GM19023 (cell line): ENCODE measurements around the gene APPBP2.
"Not testable (repeated sequence)": the region's sequence is repeated elsewhere in the genome, so short reads cannot be mapped to it uniquely, and the experiment has no call there.

ENCODE experiments used
- ATAC-seq: cut with Tn5 transposase; IDR thresholded peaks from one replicate; pipeline ENCODE4 v1.9.1; 2021; ENCODE audit warnings: mild to moderate bottlenecking, moderate library complexity; ENCODE audit not compliant: unreplicated experiment

The APPBP2 gene

GRCh38 chr17:60534613-60535157, 8.6 kb upstream of the APPBP2 start:
- no peak for ATAC-seq

GRCh38 chr17:60534010-60534555, 8.0 kb upstream of the APPBP2 start:
- ATAC-seq = no peak

- no peak for ATAC-seq
Measured at GRCh38 chr17:60529806-60530205, 3.8 kb upstream of the APPBP2 start.

- ATAC-seq = no peak
Measured at GRCh38 chr17:60528828-60529227, 2.8 kb upstream of the APPBP2 start.

- ATAC-seq = no peak
Measured at GRCh38 chr17:60527701-60528100, 1.7 kb upstream of the APPBP2 start.

- ATAC-seq = no peak
Measured at GRCh38 chr17:60526726-60527125, 684 bp upstream of the APPBP2 start.

- no peak for ATAC-seq
Measured at GRCh38 chr17:60525328-60525684, 736 bp downstream of the APPBP2 start.

- ATAC-seq = no peak
Measured at GRCh38 chr17:60524463-60525327, 1.3 kb downstream of the APPBP2 start.

- no peak for ATAC-seq
Measured at GRCh38 chr17:60523822-60524221, 2.2 kb downstream of the APPBP2 start.

- no peak for ATAC-seq
Measured at GRCh38 chr17:60522889-60523626, 3.0 kb downstream of the APPBP2 start.

- ATAC-seq = no peak
Measured at GRCh38 chr17:60519795-60520194, 6.2 kb downstream of the APPBP2 start.

- not testable (repeated sequence) for ATAC-seq
Measured at GRCh38 chr17:60515683-60516082, 10.4 kb downstream of the APPBP2 start.

- ATAC-seq = not testable (repeated sequence)
Measured at GRCh38 chr17:60515199-60515598, 10.8 kb downstream of the APPBP2 start.

GRCh38 chr17:60514500-60514899, 11.5 kb downstream of the APPBP2 start:
- ATAC-seq = no peak

GRCh38 chr17:60514053-60514452, 12.0 kb downstream of the APPBP2 start:
- no peak for ATAC-seq

- no peak for ATAC-seq
Measured at GRCh38 chr17:60513014-60513413, 13.0 kb downstream of the APPBP2 start.

GRCh38 chr17:60510723-60511122, 15.3 kb downstream of the APPBP2 start:
- no peak for ATAC-seq

- no peak for ATAC-seq
Measured at GRCh38 chr17:60510031-60510430, 16.0 kb downstream of the APPBP2 start.

GRCh38 chr17:60508384-60508980, 17.6 kb downstream of the APPBP2 start:
- ATAC-seq = no peak

GRCh38 chr17:60506312-60506711, 19.7 kb downstream of the APPBP2 start:
- no peak for ATAC-seq

- no peak for ATAC-seq
Measured at GRCh38 chr17:60502145-60502544, 23.9 kb downstream of the APPBP2 start.
